Vagina (tissue), 2 donors: ENCODE data around the gene NAXE.

Experiments used
- POLR2AphosphoS5 ChIP-seq, 2 donors: sonication (generic); formaldehyde crosslinking; IDR thresholded peaks; one replicate each; pipeline ENCODE4 v1.9.0; 2017; ENCODE audit warnings: antibody characterized with exemption in 2 of 2, mild to moderate bottlenecking in 2 of 2, low read depth in 1 of 2; ENCODE audit not compliant: insufficient read depth in 1 of 2
- TF ChIP-seq, protein P1 (sequence below), 3 experiments: fragments of 450-650 bp in 2 of 3; fragments of 200-600 bp in 1 of 3; sonication (generic) in 1 of 3; IDR thresholded peaks; one replicate each; pipeline ENCODE4 v1.5.1; 2017 to 2019; ENCODE audit warnings: antibody characterized with exemption in 3 of 3, mild to moderate bottlenecking in 2 of 3, moderate library complexity in 2 of 3

GRCh38 chr1:156625436-156626078 is 34.0 kb downstream of the NAXE start:
- TF ChIP-seq, protein P1, sequence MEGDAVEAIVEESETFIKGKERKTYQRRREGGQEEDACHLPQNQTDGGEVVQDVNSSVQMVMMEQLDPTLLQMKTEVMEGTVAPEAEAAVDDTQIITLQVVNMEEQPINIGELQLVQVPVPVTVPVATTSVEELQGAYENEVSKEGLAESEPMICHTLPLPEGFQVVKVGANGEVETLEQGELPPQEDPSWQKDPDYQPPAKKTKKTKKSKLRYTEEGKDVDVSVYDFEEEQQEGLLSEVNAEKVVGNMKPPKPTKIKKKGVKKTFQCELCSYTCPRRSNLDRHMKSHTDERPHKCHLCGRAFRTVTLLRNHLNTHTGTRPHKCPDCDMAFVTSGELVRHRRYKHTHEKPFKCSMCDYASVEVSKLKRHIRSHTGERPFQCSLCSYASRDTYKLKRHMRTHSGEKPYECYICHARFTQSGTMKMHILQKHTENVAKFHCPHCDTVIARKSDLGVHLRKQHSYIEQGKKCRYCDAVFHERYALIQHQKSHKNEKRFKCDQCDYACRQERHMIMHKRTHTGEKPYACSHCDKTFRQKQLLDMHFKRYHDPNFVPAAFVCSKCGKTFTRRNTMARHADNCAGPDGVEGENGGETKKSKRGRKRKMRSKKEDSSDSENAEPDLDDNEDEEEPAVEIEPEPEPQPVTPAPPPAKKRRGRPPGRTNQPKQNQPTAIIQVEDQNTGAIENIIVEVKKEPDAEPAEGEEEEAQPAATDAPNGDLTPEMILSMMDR (IDR thresholded peaks at IDR 0.05), result peak; percentile 71 to 76 (median 71)
- TF ChIP-seq POLR2AphosphoS5 (IDR thresholded peaks at IDR 0.05; ENCODE audit: insufficient read depth in 1 of 2, low read depth in 1 of 2), result peak in 1 of 2 donors; percentile 46
